Activated B cell treated with CpG ODN at 0.5 μM for 24 hours (primary cell): ENCODE measurements around the gene BCS1L. TPM values are rescaled to one million over a fixed set of nuclear protein-coding genes. Genes with fewer than 3 reads are reported as not detected.

Experiments
- ATAC-seq: fragments of 200-7000 bp; cut with Tn5 transposase; one replicate; pipeline ENCODE4 v1.10.0; 2021; ENCODE audit warnings: low read depth, mild to moderate bottlenecking, moderate library complexity
- CTCF ChIA-PET: fragments of 350-600 bp; sonication (Branson Sonifier 250); formaldehyde crosslinking; loops from one replicate; lab custom pipeline; 2021; ENCODE audit warnings: antibody characterized with exemption; lab: Charles Lee
- POLR2A ChIA-PET: fragments of 350-600 bp; sonication (Branson Sonifier 250); formaldehyde crosslinking; loops from one replicate; lab custom pipeline; 2021; ENCODE audit warnings: antibody characterized with exemption; lab: Charles Lee
- DNase-seq: peaks from one replicate; pipeline ENCODE4 v3.0.0; 2022
- H3K27ac Mint-ChIP-seq: one replicate; pipeline ENCODE4 v1.8.0; 2020; ENCODE audit warnings: mixed read lengths
- H3K27me3 Mint-ChIP-seq: one replicate; pipeline ENCODE4 v1.8.0; 2021; ENCODE audit warnings: mixed read lengths
- H3K36me3 Mint-ChIP-seq: one replicate; pipeline ENCODE4 v1.8.0; 2021; ENCODE audit warnings: low read depth, mixed read lengths
- H3K4me1 Mint-ChIP-seq: one replicate; pipeline ENCODE4 v1.8.0; 2021; ENCODE audit warnings: mixed read lengths
- H3K4me3 Mint-ChIP-seq: one replicate; pipeline ENCODE4 v1.8.0; 2020; ENCODE audit warnings: mild to moderate bottlenecking, mixed read lengths
- H3K9me3 Mint-ChIP-seq: one replicate; pipeline ENCODE4 v1.8.0; 2020; ENCODE audit warnings: mixed read lengths
- CTCF ChIP-seq: fragments of 200-600 bp; IDR thresholded peaks from one replicate; pipeline ENCODE4 v1.8.0; 2022; ENCODE audit warnings: antibody characterized with exemption, mild to moderate bottlenecking
- intact Hi-C: fragments of 100-400 bp; cut with micrococcal nuclease; formaldehyde crosslinking; loops from one replicate; pipeline ENCODE4 v1.15.1; 2024
- total RNA-seq: library from RNA; stranded (reverse); gene quantifications from 2 replicates; pipeline ENCODE4 v1.2.3, GENCODE V29; 2022

BCS1L gene
- total RNA-seq, 1 donor from 2014 or later = 75.1 TPM

- no peaks in the 10 kb centered on the region for H3K9me3 Mint-ChIP-seq
- ChIA-PET CTCF (interaction anchor here (1.0 to 3.1 kb wide), 10 partner anchors 9 to 252 kb away, joined by 3 to 27 read pairs (median 7); partner anchors contain the start of genes RNF25, STK36 and TTLL4), POLR2A (interaction anchor here (0.6 to 4.7 kb wide), 17 partner anchors 9 to 729 kb away, joined by 3 to 61 read pairs (median 4); partner anchors contain the start of genes DNAJB2, DNPEP, RNF25 and STK36)
- peak overlapping the region; percentile 99 for H3K4me3 Mint-ChIP-seq
- peak overlapping the region; percentile 93 for H3K27ac Mint-ChIP-seq
- peaks cover 31% of the 10 kb centered on the region for H3K4me1 Mint-ChIP-seq
- ATAC-seq (peak; percentile 29), DNase-seq (peak; percentile 32)
- intact Hi-C loops = loop anchor here (1.0 to 5.0 kb wide), 10 partner anchors 10 to 519 kb away; partner anchors contain the start of genes AAMP, CNOT9, CNPPD1 and PNKD
- TF ChIP-seq CTCF = no peak
- no peaks in the 10 kb centered on the region for H3K27me3 Mint-ChIP-seq
- peaks cover 67% of the 10 kb centered on the region for H3K36me3 Mint-ChIP-seq
Measured at GRCh38 chr2:218658671-218659257, 719 bp upstream of the BCS1L start.

- DNase-seq (no peak), ATAC-seq (no peak)
- no peak for TF ChIP-seq CTCF
- POLR2A ChIA-PET = interaction anchor here (0.6 to 4.7 kb wide), 11 partner anchors 7 to 728 kb away, joined by 3 to 61 read pairs (median 6); partner anchors contain the start of genes DNPEP, RNF25, STK36 and TTLL4
- CTCF ChIA-PET = interaction anchor here (0.9 to 3.1 kb wide), 9 partner anchors 10 to 253 kb away, joined by 3 to 27 read pairs (median 10); partner anchors contain the start of genes RNF25, STK36 and TTLL4
- H3K27me3 Mint-ChIP-seq = no peaks in the 10 kb centered on the region
- no peaks in the 10 kb centered on the region for H3K9me3 Mint-ChIP-seq
- H3K4me3 Mint-ChIP-seq = peak overlapping the region; percentile 99
- H3K36me3 Mint-ChIP-seq = peaks cover 68% of the 10 kb centered on the region
- peaks cover 31% of the 10 kb centered on the region for H3K4me1 Mint-ChIP-seq
- intact Hi-C loops = loop anchor here (1.0 to 5.0 kb wide), 10 partner anchors 12 to 517 kb away; partner anchors contain the start of genes AAMP, CNOT9, CNPPD1 and PNKD
- H3K27ac Mint-ChIP-seq = peak overlapping the region; percentile 93
Measured at GRCh38 chr2:218659988-218660358, 490 bp downstream of the BCS1L start.

- Mint-ChIP-seq H3K9me3 (no peaks in the 10 kb centered on the region), H3K27me3 (no peaks in the 10 kb centered on the region), H3K36me3 (peaks cover 71% of the 10 kb centered on the region), H3K27ac (no peak overlapping the region), H3K4me1 (peaks cover 28% of the 10 kb centered on the region), H3K4me3 (no peak overlapping the region)
- TF ChIP-seq CTCF = no peak
- CTCF ChIA-PET = no interaction called here
- POLR2A ChIA-PET = no interaction called here
- intact Hi-C loops = no loop called here
- no peak for DNase-seq
- ATAC-seq = no peak
Measured at GRCh38 chr2:218662377-218662776, 2.9 kb downstream of the BCS1L start.

GRCh38 chr2:218662827-218663226 is 3.3 kb downstream of the BCS1L start:
- ChIA-PET CTCF (interaction anchor here (0.5 kb wide), 1 partner anchor 548 kb away, joined by 3 read pairs; no protein-coding TSS in a partner anchor), POLR2A (no interaction called here)
- H3K36me3 Mint-ChIP-seq = peaks cover 74% of the 10 kb centered on the region

More at GRCh38 chr2:218662827-218663226, 3.3 kb downstream of the BCS1L start:
- DNase-seq (no peak), ATAC-seq (no peak)
- H3K27me3 Mint-ChIP-seq = no peaks in the 10 kb centered on the region
- intact Hi-C loops = no loop called here
- H3K4me3 Mint-ChIP-seq = no peak overlapping the region
- no peak for TF ChIP-seq CTCF
- H3K9me3 Mint-ChIP-seq = no peaks in the 10 kb centered on the region
- H3K4me1 Mint-ChIP-seq = peaks cover 25% of the 10 kb centered on the region
- no peak overlapping the region for H3K27ac Mint-ChIP-seq
